ENCODE results near the gene NR1H4. TPM values are rescaled to one million over a fixed set of nuclear protein-coding genes. Genes with fewer than 3 reads are reported as not detected.

Gene NR1H4
- total RNA-seq, 1 donor from 2014 or later = not detected

- Mint-ChIP-seq H3K9me3 (ENCODE audit: unreplicated experiment) (no peaks in the 10 kb centered on the region), H3K36me3 (ENCODE audit: unreplicated experiment) (no peaks in the 10 kb centered on the region)
These were observed 37.7 kb upstream of the NR1H4 start for GRCh38 chr12:100435957-100436356.

GRCh38 chr12:100437038-100437841 lies 36.4 kb upstream of the NR1H4 start:
- Mint-ChIP-seq H3K27me3 (ENCODE audit: unreplicated experiment) (no peaks in the 10 kb centered on the region), H3K27ac (ENCODE audit: unreplicated experiment) (no peak overlapping the region), H3K4me3 (ENCODE audit: unreplicated experiment) (no peak overlapping the region), H3K36me3 (ENCODE audit: unreplicated experiment) (no peaks in the 10 kb centered on the region), H3K9me3 (ENCODE audit: unreplicated experiment) (no peaks in the 10 kb centered on the region), H3K4me1 (ENCODE audit: unreplicated experiment) (no peaks in the 10 kb centered on the region)
- no peak for DNase-seq (ENCODE audit: extremely low spot score, unreplicated experiment)
- no peak for TF ChIP-seq CTCF (IDR thresholded peaks at IDR 0.05)

More at GRCh38 chr12:100435957-100436356, 37.7 kb upstream of the NR1H4 start:
- Mint-ChIP-seq H3K27me3 (ENCODE audit: unreplicated experiment) (no peaks in the 10 kb centered on the region), H3K27ac (ENCODE audit: unreplicated experiment) (no peak overlapping the region), H3K4me3 (ENCODE audit: unreplicated experiment) (no peak overlapping the region), H3K4me1 (ENCODE audit: unreplicated experiment) (no peaks in the 10 kb centered on the region)
- no peak for DNase-seq (ENCODE audit: extremely low spot score, unreplicated experiment)
- no peak for TF ChIP-seq CTCF (IDR thresholded peaks at IDR 0.05)

DNA sequence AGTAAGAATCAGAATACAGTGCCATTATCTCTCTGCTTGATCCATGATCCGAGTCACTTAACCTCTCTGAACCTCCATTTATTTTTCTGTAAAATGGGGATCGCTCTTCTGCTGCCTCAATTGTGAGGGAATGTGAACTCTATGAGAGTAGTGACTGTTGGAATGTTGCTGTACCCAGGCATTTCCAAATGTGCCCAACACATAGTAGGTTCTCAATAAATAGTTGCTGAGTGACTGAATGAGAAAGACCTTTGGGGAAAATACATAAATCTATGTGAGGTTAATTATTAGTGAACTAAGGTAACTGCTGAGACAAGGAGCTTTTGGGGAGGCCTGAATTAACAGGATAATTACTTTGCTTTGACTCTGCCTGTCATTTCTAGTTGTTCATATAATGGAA lies 33.9 kb upstream of the NR1H4 start:
- Mint-ChIP-seq H3K4me1 (ENCODE audit: unreplicated experiment) (no peaks in the 10 kb centered on the region), H3K27me3 (ENCODE audit: unreplicated experiment) (no peaks in the 10 kb centered on the region), H3K4me3 (ENCODE audit: unreplicated experiment) (no peak overlapping the region), H3K9me3 (ENCODE audit: unreplicated experiment) (no peaks in the 10 kb centered on the region), H3K27ac (ENCODE audit: unreplicated experiment) (no peak overlapping the region), H3K36me3 (ENCODE audit: unreplicated experiment) (no peaks in the 10 kb centered on the region)
- TF ChIP-seq CTCF (IDR thresholded peaks at IDR 0.05) = no peak
- no peak for DNase-seq (ENCODE audit: extremely low spot score, unreplicated experiment)

GRCh38 chr12:100442403-100442802 lies 31.3 kb upstream of the NR1H4 start:
- no peaks in the 10 kb centered on the region for H3K4me1 Mint-ChIP-seq (ENCODE audit: unreplicated experiment)
- H3K36me3 Mint-ChIP-seq (ENCODE audit: unreplicated experiment) = no peaks in the 10 kb centered on the region
- no peaks in the 10 kb centered on the region for H3K27me3 Mint-ChIP-seq (ENCODE audit: unreplicated experiment)
- H3K27ac Mint-ChIP-seq (ENCODE audit: unreplicated experiment) = no peak overlapping the region
- DNase-seq (ENCODE audit: extremely low spot score, unreplicated experiment) = no peak
- no peak for TF ChIP-seq CTCF (IDR thresholded peaks at IDR 0.05)
- H3K9me3 Mint-ChIP-seq (ENCODE audit: unreplicated experiment) = no peaks in the 10 kb centered on the region
- no peak overlapping the region for H3K4me3 Mint-ChIP-seq (ENCODE audit: unreplicated experiment)

DNA sequence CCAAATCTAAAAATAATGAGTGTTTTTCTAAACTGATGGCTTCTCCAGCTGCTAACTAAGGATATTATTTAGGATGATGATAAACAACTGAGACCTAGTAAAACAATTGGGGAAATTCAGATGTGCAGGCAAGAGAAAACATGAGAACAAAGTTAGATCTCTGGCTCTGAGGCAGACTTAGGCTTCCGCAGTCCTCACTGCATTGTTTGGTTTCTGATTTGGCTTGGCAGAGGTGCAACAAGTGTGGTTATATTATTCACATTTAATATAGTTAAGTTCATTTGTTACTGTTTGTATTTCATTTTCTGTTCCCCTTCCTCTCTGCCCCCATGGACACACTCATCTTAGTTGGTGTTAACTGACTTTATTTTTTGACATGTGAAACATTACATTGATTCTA lies 30.2 kb upstream of the NR1H4 start:
- DNase-seq (ENCODE audit: extremely low spot score, unreplicated experiment) = no peak

More for the DNA sequence above, 30.2 kb upstream of the NR1H4 start:
- Mint-ChIP-seq H3K4me1 (ENCODE audit: unreplicated experiment) (no peaks in the 10 kb centered on the region), H3K27me3 (ENCODE audit: unreplicated experiment) (no peaks in the 10 kb centered on the region), H3K36me3 (ENCODE audit: unreplicated experiment) (no peaks in the 10 kb centered on the region), H3K27ac (ENCODE audit: unreplicated experiment) (no peak overlapping the region), H3K4me3 (ENCODE audit: unreplicated experiment) (no peak overlapping the region), H3K9me3 (ENCODE audit: unreplicated experiment) (no peaks in the 10 kb centered on the region)
- no peak for TF ChIP-seq CTCF (IDR thresholded peaks at IDR 0.05)

Measured in osteocyte (in vitro differentiated cells).